SK-N-SH (cell line): ENCODE measurements around the gene SSRP1. TPM values are rescaled to one million over a fixed set of nuclear protein-coding genes. Genes with fewer than 3 reads are reported as not detected.
A peak's percentile ranks its signal among the peaks of the same experiment; 100 is the strongest.

Source experiments
- CTCF ChIA-PET: fragments of 300-600, 350-600 bp; formaldehyde crosslinking; extraction: SDS; loops from one replicate; lab custom pipeline; 2021; lab: Yijun Ruan, JAX
- POLR2A ChIA-PET: fragments of 350-600 bp; sonication (Branson Sonifier 250); formaldehyde crosslinking; extraction: SDS; loops from one replicate; lab custom pipeline; 2020; ENCODE audit warnings: antibody characterized with exemption, inconsistent platforms; lab: Yijun Ruan, JAX
- DNase-seq: peaks from one replicate; pipeline ENCODE4 v3.0.0; 2012
- H2AFZ ChIP-seq: fragments of 200-600 bp; sonication (generic); 2 replicates; pipeline ENCODE4 v1.8.1; 2016; ENCODE audit warnings: antibody characterized with exemption, mild to moderate bottlenecking, low read depth
- H3F3A ChIP-seq: fragments of 200-600 bp; sonication (generic); replicated peaks from 2 replicates; pipeline ENCODE3; 2016; ENCODE audit warnings: antibody characterized with exemption, mild to moderate bottlenecking; ENCODE audit not compliant: insufficient read depth
- H3K27ac ChIP-seq, 2 experiments: fragments of 200-500 bp in 1 of 2; fragments of 200-600 bp in 1 of 2; sonication (Bioruptor generic) in 1 of 2; sonication (generic), shearing (Covaris generic) in 1 of 2; 2 replicates each; pipeline versions ENCODE4 v1.5.1 to v1.6.1; 2014 to 2016; ENCODE audit warnings: low read depth in 2 of 2, inconsistent platforms in 1 of 2, low read length in 1 of 2, mild to moderate bottlenecking in 1 of 2, mixed read lengths in 1 of 2
- H3K27me3 ChIP-seq: fragments of 200-600 bp; sonication (generic), shearing (Covaris generic); 2 replicates; pipeline ENCODE4 v1.6.1; 2016; ENCODE audit warnings: mixed run types; ENCODE audit not compliant: insufficient read depth
- H3K36me3 ChIP-seq, 2 experiments: fragments of 200-500 bp in 1 of 2; fragments of 200-600 bp in 1 of 2; sonication (Bioruptor generic) in 1 of 2; sonication (generic) in 1 of 2; replicated peaks in 1 of 2; 2 replicates each; pipeline versions ENCODE3 to v1.5.1; 2014 to 2016; ENCODE audit warnings: low read length in 1 of 2, mild to moderate bottlenecking in 1 of 2; ENCODE audit not compliant: insufficient read depth in 2 of 2, control insufficient read depth in 1 of 2
- H3K4me1 ChIP-seq, 2 experiments: fragments of 200-500 bp in 1 of 2; fragments of 200-600 bp in 1 of 2; sonication (Bioruptor generic) in 1 of 2; sonication (generic), shearing (Covaris generic) in 1 of 2; 2 replicates each; pipeline versions ENCODE4 v1.5.1 to v1.6.1; 2014 to 2016; ENCODE audit warnings: low read depth in 1 of 2, low read length in 1 of 2, mixed run types in 1 of 2; ENCODE audit not compliant: insufficient read depth in 2 of 2, control insufficient read depth in 1 of 2
- H3K4me2 ChIP-seq: fragments of 200-600 bp; sonication (generic), shearing (Covaris generic); 2 replicates; pipeline ENCODE4 v1.6.1; 2017; ENCODE audit warnings: mixed run types
- H3K4me3 ChIP-seq, 2 experiments: fragments of 200-500 bp in 1 of 2; fragments of 200-600 bp in 1 of 2; sonication (Bioruptor generic) in 1 of 2; sonication (generic), shearing (Covaris generic) in 1 of 2; 2 replicates each; pipeline versions ENCODE4 v1.5.1 to v1.8.1; 2014 to 2016; ENCODE audit warnings: low read depth in 2 of 2, inconsistent platforms in 1 of 2, low read length in 1 of 2, mild to moderate bottlenecking in 1 of 2, mixed read lengths in 1 of 2, moderate library complexity in 1 of 2
- H3K79me2 ChIP-seq: fragments of 200-600 bp; sonication (generic); 2 replicates; pipeline ENCODE4 v1.8.1; 2017; ENCODE audit warnings: mild to moderate bottlenecking; ENCODE audit not compliant: insufficient read depth
- H3K9ac ChIP-seq: fragments of 200-600 bp; sonication (generic); 2 replicates; pipeline ENCODE4 v1.6.1; 2017; ENCODE audit warnings: mixed run types
- H3K9me2 ChIP-seq: fragments of 200-600 bp; sonication (generic); 2 replicates; pipeline ENCODE4 v1.6.1; 2017; ENCODE audit warnings: mixed run types
- H3K9me3 ChIP-seq: fragments of 200-600 bp; sonication (generic); 2 replicates; pipeline ENCODE4 v1.6.1; 2017; ENCODE audit warnings: mixed run types, mild to moderate bottlenecking, moderate library complexity
- H4K20me1 ChIP-seq: fragments of 200-600 bp; sonication (generic); 2 replicates; pipeline ENCODE4 v1.6.1; 2017; ENCODE audit warnings: mild to moderate bottlenecking, mixed run types; ENCODE audit not compliant: insufficient read depth
- CHD2 ChIP-seq: fragments of 150-350 bp; IDR thresholded peaks from 2 replicates; pipeline ENCODE4 v1.6.1; 2018; ENCODE audit warnings: low read length; ENCODE audit not compliant: partially characterized antibody
- EP300 ChIP-seq, 2 experiments: IDR thresholded peaks; 2 replicates each; pipeline versions ENCODE4 v1.4.0 to v1.6.1; 2012; ENCODE audit warnings: borderline replicate concordance in 1 of 2, low read depth in 1 of 2, low read length in 1 of 2
- FOSL2 ChIP-seq: IDR thresholded peaks from 2 replicates; pipeline ENCODE4 v1.4.0; 2012; ENCODE audit warnings: low read depth, mild to moderate bottlenecking, moderate library complexity, borderline replicate concordance
- FOXJ3 ChIP-seq: sonication (generic); formaldehyde crosslinking; IDR thresholded peaks from 2 replicates; pipeline ENCODE4 v1.5.1; 2020; ENCODE audit warnings: mild to moderate bottlenecking, missing genetic modification reagents
- GATA2 ChIP-seq: sonication (generic); formaldehyde crosslinking; IDR thresholded peaks from 2 replicates; pipeline ENCODE4 v1.5.0; 2020; ENCODE audit warnings: mild to moderate bottlenecking, missing genetic modification reagents
- JUND ChIP-seq: IDR thresholded peaks from 2 replicates; pipeline ENCODE4 v1.4.0; 2012
- MEF2A ChIP-seq: IDR thresholded peaks from 2 replicates; pipeline ENCODE4 v1.4.0; 2012; ENCODE audit warnings: low read depth, borderline replicate concordance
- MXI1 ChIP-seq: IDR thresholded peaks from 2 replicates; pipeline ENCODE4 v1.6.1; 2012; ENCODE audit warnings: mild to moderate bottlenecking, low read depth, low read length, improper control_type of control experiment
- NFIC ChIP-seq: IDR thresholded peaks from 2 replicates; pipeline ENCODE4 v1.4.0; 2012; ENCODE audit warnings: borderline replicate concordance
- NRF1 ChIP-seq: IDR thresholded peaks from 2 replicates; pipeline ENCODE4 v1.6.1; 2012; ENCODE audit warnings: low read depth, mild to moderate bottlenecking, low read length
- POLR2AphosphoS5 ChIP-seq: IDR thresholded peaks from 2 replicates; pipeline ENCODE4 v1.6.1; 2012; ENCODE audit warnings: low read depth, low read length
- RAD21 ChIP-seq: IDR thresholded peaks from 2 replicates; pipeline ENCODE4 v1.6.1; 2012; ENCODE audit warnings: mild to moderate bottlenecking, low read length
- RCOR1 ChIP-seq: fragments of 150-350 bp; IDR thresholded peaks from 2 replicates; pipeline ENCODE4 v1.6.1; 2017; ENCODE audit warnings: antibody characterized with exemption, low read length
- RXRA ChIP-seq: IDR thresholded peaks from 2 replicates; pipeline ENCODE4 v1.4.0; 2012; ENCODE audit warnings: low read depth, mild to moderate bottlenecking, borderline replicate concordance
- SIN3A ChIP-seq: IDR thresholded peaks from 2 replicates; pipeline ENCODE4 v1.6.1; 2012; ENCODE audit warnings: low read depth, mild to moderate bottlenecking, low read length, moderate library complexity, borderline replicate concordance
- SMC3 ChIP-seq: IDR thresholded peaks from 2 replicates; pipeline ENCODE4 v1.6.1; 2012; ENCODE audit warnings: low read depth, low read length, improper control_type of control experiment
- TAF1 ChIP-seq: IDR thresholded peaks from 2 replicates; pipeline ENCODE4 v1.6.1; 2012; ENCODE audit warnings: low read depth, mild to moderate bottlenecking, low read length, moderate library complexity, borderline replicate concordance
- TCF12 ChIP-seq: IDR thresholded peaks from 2 replicates; pipeline ENCODE4 v1.4.0; 2012
- TEAD4 ChIP-seq: IDR thresholded peaks from 2 replicates; pipeline ENCODE4 v1.4.0; 2012; ENCODE audit warnings: mild to moderate bottlenecking, borderline replicate concordance; ENCODE audit not compliant: insufficient read depth
- YY1 ChIP-seq: IDR thresholded peaks from 2 replicates; pipeline ENCODE4 v1.4.0; 2012; ENCODE audit warnings: low read depth, mild to moderate bottlenecking
- WGBS: methylation state at CpG from one replicate; pipeline ENCODE4 v1.1.6; 2017; ENCODE audit warnings: low lambda C conversion rate; 5-methylcytosine and 5-hydroxymethylcytosine counted together
- polyA plus RNA-seq, 3 experiments: library from polyadenylated mRNA; depleted of rRNA; stranded (reverse); fragments of >200 nt; gene quantifications; 2 replicates each; pipeline ENCODE4 v1.2.3, GENCODE V29; 2012
- TF ChIP-seq, protein P1 (sequence below): fragments of 200-600 bp; sonication (generic); IDR thresholded peaks from 2 replicates; pipeline ENCODE4 v1.6.1; 2017; ENCODE audit warnings: antibody characterized with exemption, mild to moderate bottlenecking, moderate library complexity
- TF ChIP-seq, protein P2 (sequence below): IDR thresholded peaks from 2 replicates; pipeline ENCODE4 v1.4.0; 2012; ENCODE audit warnings: low read depth, borderline replicate concordance
- TF ChIP-seq, protein P3 (sequence below): fragments of 150-350 bp; IDR thresholded peaks from 2 replicates; pipeline ENCODE4 v1.6.1; 2017; ENCODE audit warnings: antibody characterized with exemption, low read length, low read depth, borderline replicate concordance
- TF ChIP-seq, protein P4 (sequence below): fragments of 150-350 bp; IDR thresholded peaks from 2 replicates; pipeline ENCODE4 v1.6.1; 2016; ENCODE audit warnings: mild to moderate bottlenecking, low read depth, low read length
- TF ChIP-seq, protein P5 (sequence below): IDR thresholded peaks from 2 replicates; pipeline ENCODE4 v1.4.0; 2012; ENCODE audit warnings: low read depth, borderline replicate concordance
- TF ChIP-seq, protein P6 (sequence below): IDR thresholded peaks from 2 replicates; pipeline ENCODE4 v1.4.0; 2012; ENCODE audit warnings: low read depth

Gene SSRP1
- polyA plus RNA-seq, 1 of the 3 experiments (the other 2 are of a cell fraction): 137 TPM

DNA sequence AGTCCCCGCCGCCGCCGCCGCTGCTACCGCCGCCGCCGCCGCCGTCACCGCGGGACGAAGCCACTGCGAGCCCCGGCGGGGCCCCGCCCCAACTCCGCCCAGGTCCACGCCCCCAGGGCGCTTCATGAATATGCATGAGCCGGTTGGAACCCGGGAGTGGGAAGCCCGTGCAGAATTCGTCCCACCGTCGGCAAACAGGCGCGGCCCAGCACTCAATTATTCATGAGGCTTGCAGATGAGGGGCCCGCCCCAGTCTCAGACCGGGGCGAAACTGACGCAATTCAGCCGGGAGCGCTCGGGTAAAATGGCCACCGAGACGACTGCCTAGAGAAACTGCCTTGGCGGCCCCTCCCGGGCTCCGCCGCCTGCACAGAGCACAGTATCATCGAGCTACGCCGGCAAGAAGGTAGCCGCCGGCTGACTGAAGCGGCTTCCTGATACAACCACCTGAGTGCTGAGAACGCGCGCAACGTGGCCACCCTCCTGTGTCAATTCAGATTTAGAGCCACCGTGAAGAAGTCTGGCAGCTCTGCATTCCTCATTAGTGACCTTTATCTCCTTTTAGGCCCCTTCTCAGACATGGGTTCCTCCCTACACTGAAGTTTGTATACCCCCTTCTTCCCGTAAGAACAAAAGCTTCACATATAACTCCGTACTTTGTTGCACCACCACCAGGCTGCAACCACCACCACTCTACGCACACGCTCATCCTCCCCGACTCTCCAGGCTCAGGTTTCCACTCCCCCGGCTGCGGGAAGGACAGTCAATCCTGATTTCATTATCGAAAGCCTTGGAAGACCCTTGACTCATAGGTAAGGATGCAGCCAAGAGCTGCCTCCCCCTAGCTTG, 10.6 kb downstream of the SSRP1 start, which contains the start of gene TNKS1BP1:
TNKS1BP1 (minus strand) TSS at position 67 of the 849 bp plus-strand sequence. CDS start 3,067 bp downstream, outside the sequence.
- WGBS: under 1% methylated on average over 28 of the region's 61 CpGs
- TF ChIP-seq SMC3 (no peak), CHD2 (no peak), MEF2A (no peak), NFIC (no peak), TAF1 (peak; percentile 71; the same call in 1 of the 2 replicates), RCOR1 (no peak), POLR2AphosphoS5 (peak; percentile 33), RXRA (no peak), NRF1 (no peak), YY1 (peak; percentile 76; the same call in 1 of the 2 replicates), TEAD4 (no peak), JUND (no peak), GATA2 (no peak), EP300 (IDR thresholded peaks at IDR 0.05; ENCODE audit: borderline replicate concordance in 1 of 2, low read depth in 1 of 2, low read length in 1 of 2) (no peak), FOXJ3 (CRISPR knock-in tag) (no peak), TCF12 (no peak), SIN3A (peak; percentile 64; the same call in 1 of the 2 replicates), MXI1 (peak; percentile 55; the same call in 1 of the 2 replicates), FOSL2 (no peak), RAD21 (no peak)
- TF ChIP-seq, protein P1, sequence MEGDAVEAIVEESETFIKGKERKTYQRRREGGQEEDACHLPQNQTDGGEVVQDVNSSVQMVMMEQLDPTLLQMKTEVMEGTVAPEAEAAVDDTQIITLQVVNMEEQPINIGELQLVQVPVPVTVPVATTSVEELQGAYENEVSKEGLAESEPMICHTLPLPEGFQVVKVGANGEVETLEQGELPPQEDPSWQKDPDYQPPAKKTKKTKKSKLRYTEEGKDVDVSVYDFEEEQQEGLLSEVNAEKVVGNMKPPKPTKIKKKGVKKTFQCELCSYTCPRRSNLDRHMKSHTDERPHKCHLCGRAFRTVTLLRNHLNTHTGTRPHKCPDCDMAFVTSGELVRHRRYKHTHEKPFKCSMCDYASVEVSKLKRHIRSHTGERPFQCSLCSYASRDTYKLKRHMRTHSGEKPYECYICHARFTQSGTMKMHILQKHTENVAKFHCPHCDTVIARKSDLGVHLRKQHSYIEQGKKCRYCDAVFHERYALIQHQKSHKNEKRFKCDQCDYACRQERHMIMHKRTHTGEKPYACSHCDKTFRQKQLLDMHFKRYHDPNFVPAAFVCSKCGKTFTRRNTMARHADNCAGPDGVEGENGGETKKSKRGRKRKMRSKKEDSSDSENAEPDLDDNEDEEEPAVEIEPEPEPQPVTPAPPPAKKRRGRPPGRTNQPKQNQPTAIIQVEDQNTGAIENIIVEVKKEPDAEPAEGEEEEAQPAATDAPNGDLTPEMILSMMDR: peak; percentile 19; the same call in 1 of the 2 replicates
- TF ChIP-seq, protein P2, sequence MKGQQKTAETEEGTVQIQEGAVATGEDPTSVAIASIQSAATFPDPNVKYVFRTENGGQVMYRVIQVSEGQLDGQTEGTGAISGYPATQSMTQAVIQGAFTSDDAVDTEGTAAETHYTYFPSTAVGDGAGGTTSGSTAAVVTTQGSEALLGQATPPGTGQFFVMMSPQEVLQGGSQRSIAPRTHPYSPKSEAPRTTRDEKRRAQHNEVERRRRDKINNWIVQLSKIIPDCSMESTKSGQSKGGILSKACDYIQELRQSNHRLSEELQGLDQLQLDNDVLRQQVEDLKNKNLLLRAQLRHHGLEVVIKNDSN: no peak
- TF ChIP-seq, protein P3, sequence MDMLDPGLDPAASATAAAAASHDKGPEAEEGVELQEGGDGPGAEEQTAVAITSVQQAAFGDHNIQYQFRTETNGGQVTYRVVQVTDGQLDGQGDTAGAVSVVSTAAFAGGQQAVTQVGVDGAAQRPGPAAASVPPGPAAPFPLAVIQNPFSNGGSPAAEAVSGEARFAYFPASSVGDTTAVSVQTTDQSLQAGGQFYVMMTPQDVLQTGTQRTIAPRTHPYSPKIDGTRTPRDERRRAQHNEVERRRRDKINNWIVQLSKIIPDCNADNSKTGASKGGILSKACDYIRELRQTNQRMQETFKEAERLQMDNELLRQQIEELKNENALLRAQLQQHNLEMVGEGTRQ: no peak
- TF ChIP-seq, protein P4, sequence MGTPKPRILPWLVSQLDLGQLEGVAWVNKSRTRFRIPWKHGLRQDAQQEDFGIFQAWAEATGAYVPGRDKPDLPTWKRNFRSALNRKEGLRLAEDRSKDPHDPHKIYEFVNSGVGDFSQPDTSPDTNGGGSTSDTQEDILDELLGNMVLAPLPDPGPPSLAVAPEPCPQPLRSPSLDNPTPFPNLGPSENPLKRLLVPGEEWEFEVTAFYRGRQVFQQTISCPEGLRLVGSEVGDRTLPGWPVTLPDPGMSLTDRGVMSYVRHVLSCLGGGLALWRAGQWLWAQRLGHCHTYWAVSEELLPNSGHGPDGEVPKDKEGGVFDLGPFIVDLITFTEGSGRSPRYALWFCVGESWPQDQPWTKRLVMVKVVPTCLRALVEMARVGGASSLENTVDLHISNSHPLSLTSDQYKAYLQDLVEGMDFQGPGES: no peak
- TF ChIP-seq, protein P5, sequence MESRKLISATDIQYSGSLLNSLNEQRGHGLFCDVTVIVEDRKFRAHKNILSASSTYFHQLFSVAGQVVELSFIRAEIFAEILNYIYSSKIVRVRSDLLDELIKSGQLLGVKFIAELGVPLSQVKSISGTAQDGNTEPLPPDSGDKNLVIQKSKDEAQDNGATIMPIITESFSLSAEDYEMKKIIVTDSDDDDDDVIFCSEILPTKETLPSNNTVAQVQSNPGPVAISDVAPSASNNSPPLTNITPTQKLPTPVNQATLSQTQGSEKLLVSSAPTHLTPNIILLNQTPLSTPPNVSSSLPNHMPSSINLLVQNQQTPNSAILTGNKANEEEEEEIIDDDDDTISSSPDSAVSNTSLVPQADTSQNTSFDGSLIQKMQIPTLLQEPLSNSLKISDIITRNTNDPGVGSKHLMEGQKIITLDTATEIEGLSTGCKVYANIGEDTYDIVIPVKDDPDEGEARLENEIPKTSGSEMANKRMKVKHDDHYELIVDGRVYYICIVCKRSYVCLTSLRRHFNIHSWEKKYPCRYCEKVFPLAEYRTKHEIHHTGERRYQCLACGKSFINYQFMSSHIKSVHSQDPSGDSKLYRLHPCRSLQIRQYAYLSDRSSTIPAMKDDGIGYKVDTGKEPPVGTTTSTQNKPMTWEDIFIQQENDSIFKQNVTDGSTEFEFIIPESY: 0 out of 2 replicates have a peak, but pooled peaks have one; percentile 6
- TF ChIP-seq, protein P6, sequence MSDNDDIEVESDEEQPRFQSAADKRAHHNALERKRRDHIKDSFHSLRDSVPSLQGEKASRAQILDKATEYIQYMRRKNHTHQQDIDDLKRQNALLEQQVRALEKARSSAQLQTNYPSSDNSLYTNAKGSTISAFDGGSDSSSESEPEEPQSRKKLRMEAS: peak; percentile 46; the same call in 1 of the 2 replicates

More for the DNA sequence above, 10.6 kb downstream of the SSRP1 start, which contains the start of gene TNKS1BP1:
- Histone ChIP-seq H3K4me2 (peak within 1 kb of the TSS; percentile 91), H3K4me3 (peak within 1 kb of the TSS; percentile 84 to 86), H3K27me3 (no peaks in the 10 kb centered on the region), H4K20me1 (no peaks in the 10 kb centered on the region), H3K36me3 (peaks cover 39 to 44% of the 10 kb centered on the region in 2 experiments), H3K9ac (peak within 1 kb of the TSS; percentile 87), H3K9me2 (no peaks in the 10 kb centered on the region), H2AFZ (peak within 1 kb of the TSS; percentile 34), H3K4me1 (peaks cover 40 to 42% of the 10 kb centered on the region in 2 experiments), H3K27ac (peak within 1 kb of the TSS; percentile 89 to 90), H3F3A (peaks cover 32% of the 10 kb centered on the region), H3K79me2 (peaks cover 37% of the 10 kb centered on the region), H3K9me3 (no peaks in the 10 kb centered on the region)
- ChIA-PET POLR2A (interaction anchor here (0.6 to 3.7 kb wide), 4 partner anchors 9 to 387 kb away, joined by 3 to 29 read pairs (median 3); partner anchors contain the start of genes MED19, SSRP1 and TMX2), CTCF (interaction anchor here (0.6 to 1.5 kb wide), 3 partner anchors 10 to 243 kb away, joined by 3 to 5 read pairs (median 4); partner anchors contain the start of genes SSRP1 and UBE2L6)
- peak; percentile 94 for DNase-seq
